Panc1 (cell line): ENCODE measurements around the gene ABCF3. TPM values are rescaled to one million over a fixed set of nuclear protein-coding genes. Genes with fewer than 3 reads are reported as not detected.

Experiments
- ATAC-seq: fragments of 200-7000 bp; cut with Tn5 transposase; 2 replicates; pipeline ENCODE4 v1.9.1; 2020; ENCODE audit warnings: mild to moderate bottlenecking, moderate library complexity
- BruUV-seq: library from RNA; stranded (reverse); fragments of 400-500 nt; replicated peaks from 2 replicates; lab custom pipeline; 2021; lab: Mats Ljungman, UMichigan
- CTCF ChIA-PET: fragments of 300-600 bp; sonication (Branson Sonifier 250); formaldehyde crosslinking; loops from one replicate; lab custom pipeline; 2022; ENCODE audit warnings: antibody characterized with exemption; lab: Charles Lee
- POLR2A ChIA-PET: fragments of 300-600 bp; sonication (Branson Sonifier 250); formaldehyde crosslinking; loops from one replicate; lab custom pipeline; 2022; ENCODE audit warnings: antibody characterized with exemption; lab: Charles Lee
- DNase-seq: peaks from one replicate; pipeline ENCODE4 v3.0.0-alpha.2; 2010; ENCODE audit warnings: low read depth, low spot score
- H3K27ac ChIP-seq: 2 replicates; pipeline ENCODE4 v1.5.1; 2011; ENCODE audit warnings: mild to moderate bottlenecking, low read length, inconsistent platforms
- H3K27me3 ChIP-seq: fragments of 200-500 bp; sonication (Bioruptor generic); 2 replicates; pipeline ENCODE4 v1.6.0; 2014; ENCODE audit warnings: low read length, inconsistent platforms; ENCODE audit not compliant: control insufficient read depth, insufficient read depth
- H3K36me3 ChIP-seq: fragments of 200-500 bp; sonication (Bioruptor generic); 2 replicates; pipeline ENCODE4 v1.5.1; 2014; ENCODE audit warnings: inconsistent platforms, mild to moderate bottlenecking, low read length, moderate library complexity; ENCODE audit not compliant: control insufficient read depth, insufficient read depth
- H3K4me1 ChIP-seq: 2 replicates; pipeline ENCODE4 v1.5.1; 2011; ENCODE audit warnings: inconsistent platforms, mild to moderate bottlenecking, low read length, moderate library complexity; ENCODE audit not compliant: control insufficient read depth, insufficient read depth
- H3K4me3 ChIP-seq, 2 experiments: 2 replicates each; pipeline ENCODE4 v1.5.1; 2011 to 2012; ENCODE audit warnings: low read depth in 2 of 2, low read length in 2 of 2, mild to moderate bottlenecking in 2 of 2, inconsistent platforms in 1 of 2, moderate library complexity in 1 of 2
- H3K9me3 ChIP-seq: fragments of 200-500 bp; sonication (Bioruptor generic); 2 replicates; pipeline ENCODE4 v1.5.1; 2014; ENCODE audit warnings: low read depth, mild to moderate bottlenecking, inconsistent platforms, low read length, moderate library complexity; ENCODE audit not compliant: control insufficient read depth, insufficient read depth
- CTCF ChIP-seq: fragments of 450-650 bp; IDR thresholded peaks from 2 replicates; pipeline ENCODE4 v1.5.1; 2017; ENCODE audit warnings: mild to moderate bottlenecking
- POLR2AphosphoS5 ChIP-seq: IDR thresholded peaks from 2 replicates; pipeline ENCODE4 v1.6.1; 2012; ENCODE audit warnings: mild to moderate bottlenecking, low read depth, low read length, moderate library complexity
- REST ChIP-seq, 2 experiments: IDR thresholded peaks; 2 replicates each; pipeline ENCODE4 v1.6.1; 2011 to 2012; ENCODE audit warnings: low read depth in 2 of 2, control low read depth in 1 of 2, low read length in 1 of 2, mild to moderate bottlenecking in 1 of 2, moderate library complexity in 1 of 2; ENCODE audit not compliant: insufficient read depth in 1 of 2
- SIN3A ChIP-seq: IDR thresholded peaks from 2 replicates; pipeline ENCODE4 v1.6.1; 2012; ENCODE audit warnings: low read depth, mild to moderate bottlenecking, low read length, moderate library complexity, borderline replicate concordance; ENCODE audit not compliant: insufficient read depth
- TCF7L2 ChIP-seq: IDR thresholded peaks from 2 replicates; pipeline ENCODE4 v1.6.1; 2011; ENCODE audit warnings: mild to moderate bottlenecking, low read depth, low read length, inconsistent platforms
- in situ Hi-C: cut with HindIII; loops from 2 replicates; pipeline ENCODE4 v1.10.0; 2016; ENCODE audit warnings: low sequenced_read_pairs, low pct_unique_long_range_greater_than_20kb
- intact Hi-C: fragments of 100-400 bp; cut with micrococcal nuclease; formaldehyde crosslinking; loops from one replicate; pipeline ENCODE4 v1.10.0; 2022; ENCODE audit not compliant: unreplicated experiment
- total RNA-seq: library from RNA; stranded (reverse); gene quantifications from one replicate; pipeline ENCODE4 v1.2.1, GENCODE V29; 2021; ENCODE audit not compliant: unreplicated experiment

The ABCF3 gene
- total RNA-seq, 1 experiment from 2014 or later, result 101 TPM

- H3K36me3 ChIP-seq, result peaks cover 21% of the 10 kb centered on the region
- intact Hi-C loops (loop anchor here (10.0 kb wide), 1 partner anchor 143 kb away; no protein-coding TSS in a partner anchor), in situ Hi-C loops (no loop called here)
- H3K4me3 ChIP-seq, result no peak overlapping the region
- no peak for TF ChIP-seq TCF7L2
- no peak for TF ChIP-seq POLR2AphosphoS5
- no peak for TF ChIP-seq SIN3A
- no peak for TF ChIP-seq REST (IDR thresholded peaks at IDR 0.05; ENCODE audit: insufficient read depth in 1 of 2, low read depth in 2 of 2, low read length in 1 of 2)
- TF ChIP-seq CTCF, result no peak
- no peak overlapping the region for H3K27ac ChIP-seq
- ChIA-PET CTCF (no interaction called here), POLR2A (no interaction called here)
- H3K27me3 ChIP-seq, result no peaks in the 10 kb centered on the region
- ATAC-seq (no peak), DNase-seq (no peak)
- no peaks in the 10 kb centered on the region for H3K9me3 ChIP-seq
- peaks cover 1% of the 10 kb centered on the region for H3K4me1 ChIP-seq
- no TSS peak for BruUV-seq
Measured at GRCh38 chr3:184142199-184142598, 43.8 kb upstream of the ABCF3 start.

GRCh38 chr3:184143327-184143726 lies 42.7 kb upstream of the ABCF3 start:
- Histone ChIP-seq H3K27me3 (no peaks in the 10 kb centered on the region), H3K27ac (no peak overlapping the region), H3K4me3 (no peak overlapping the region), H3K9me3 (no peaks in the 10 kb centered on the region), H3K4me1 (no peaks in the 10 kb centered on the region), H3K36me3 (peaks cover 18% of the 10 kb centered on the region)
- ChIA-PET CTCF (no interaction called here), POLR2A (no interaction called here)
- DNase-seq (no peak), ATAC-seq (no peak)
- in situ Hi-C loops (no loop called here), intact Hi-C loops (loop anchor here (10.0 kb wide), 1 partner anchor 141 kb away; no protein-coding TSS in a partner anchor)
- no peak for TF ChIP-seq SIN3A
- no peak for TF ChIP-seq REST (IDR thresholded peaks at IDR 0.05; ENCODE audit: insufficient read depth in 1 of 2, low read depth in 2 of 2, low read length in 1 of 2)
- no peak for TF ChIP-seq TCF7L2
- TF ChIP-seq POLR2AphosphoS5, result no peak
- TF ChIP-seq CTCF, result no peak
- no TSS peak for BruUV-seq
